GF-D8 (cell line): Measurements from ENCODE around the gene BROX.

ENCODE experiments used
- DNase-seq: peaks from one replicate; lab custom pipeline; 2025; lab: John Stamatoyannopoulos, UW

BROX gene

GRCh38 chr1:222777977-222778376 lies 65.6 kb downstream of the BROX start:
- DNase-seq, result no peak

- DNase-seq, result no peak
Measured at GRCh38 chr1:222781251-222781650, 68.9 kb downstream of the BROX start.

GRCh38 chr1:222783051-222783450 lies 70.7 kb downstream of the BROX start:
- no peak for DNase-seq

- no peak for DNase-seq
Measured at GRCh38 chr1:222784371-222784770, 72.0 kb downstream of the BROX start.
